ENCODE data around the gene KIFC3. TPM values are rescaled to one million over a fixed set of nuclear protein-coding genes. Genes with fewer than 3 reads are reported as not detected.

Gene KIFC3
- total and polyA plus RNA-seq, 2 of the 8 experiments (the other 6 are each of a cell fraction or from before 2014, with no cell fraction given): 2.1 to 7.1 TPM

DNA sequence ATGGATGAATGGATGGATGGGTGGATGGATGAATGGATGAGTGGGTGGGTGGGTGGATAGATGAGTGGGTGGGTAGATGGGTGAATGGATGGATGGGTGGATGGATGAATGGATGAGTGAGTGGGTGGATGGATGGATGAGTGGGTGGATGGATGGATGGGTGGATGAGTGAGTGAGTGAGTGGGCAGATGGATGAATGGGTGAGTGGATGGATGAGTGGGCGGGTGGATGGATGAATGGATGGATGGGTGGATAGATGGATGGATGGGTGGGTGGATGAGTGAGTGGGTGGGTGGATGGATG is 73.2 kb downstream of the KIFC3 start (continued):
- TF ChIP-seq, protein P1, sequence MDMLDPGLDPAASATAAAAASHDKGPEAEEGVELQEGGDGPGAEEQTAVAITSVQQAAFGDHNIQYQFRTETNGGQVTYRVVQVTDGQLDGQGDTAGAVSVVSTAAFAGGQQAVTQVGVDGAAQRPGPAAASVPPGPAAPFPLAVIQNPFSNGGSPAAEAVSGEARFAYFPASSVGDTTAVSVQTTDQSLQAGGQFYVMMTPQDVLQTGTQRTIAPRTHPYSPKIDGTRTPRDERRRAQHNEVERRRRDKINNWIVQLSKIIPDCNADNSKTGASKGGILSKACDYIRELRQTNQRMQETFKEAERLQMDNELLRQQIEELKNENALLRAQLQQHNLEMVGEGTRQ (IDR thresholded peaks at IDR 0.05; ENCODE audit: low read length): no peak
- TF ChIP-seq, protein P2, sequence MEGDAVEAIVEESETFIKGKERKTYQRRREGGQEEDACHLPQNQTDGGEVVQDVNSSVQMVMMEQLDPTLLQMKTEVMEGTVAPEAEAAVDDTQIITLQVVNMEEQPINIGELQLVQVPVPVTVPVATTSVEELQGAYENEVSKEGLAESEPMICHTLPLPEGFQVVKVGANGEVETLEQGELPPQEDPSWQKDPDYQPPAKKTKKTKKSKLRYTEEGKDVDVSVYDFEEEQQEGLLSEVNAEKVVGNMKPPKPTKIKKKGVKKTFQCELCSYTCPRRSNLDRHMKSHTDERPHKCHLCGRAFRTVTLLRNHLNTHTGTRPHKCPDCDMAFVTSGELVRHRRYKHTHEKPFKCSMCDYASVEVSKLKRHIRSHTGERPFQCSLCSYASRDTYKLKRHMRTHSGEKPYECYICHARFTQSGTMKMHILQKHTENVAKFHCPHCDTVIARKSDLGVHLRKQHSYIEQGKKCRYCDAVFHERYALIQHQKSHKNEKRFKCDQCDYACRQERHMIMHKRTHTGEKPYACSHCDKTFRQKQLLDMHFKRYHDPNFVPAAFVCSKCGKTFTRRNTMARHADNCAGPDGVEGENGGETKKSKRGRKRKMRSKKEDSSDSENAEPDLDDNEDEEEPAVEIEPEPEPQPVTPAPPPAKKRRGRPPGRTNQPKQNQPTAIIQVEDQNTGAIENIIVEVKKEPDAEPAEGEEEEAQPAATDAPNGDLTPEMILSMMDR (IDR thresholded peaks at IDR 0.05; ENCODE audit: control extremely low read depth in 1 of 3, insufficient read depth in 1 of 3, low read depth in 1 of 3, low read length in 3 of 3): no peak
- TF ChIP-seq HDAC2 (IDR thresholded peaks at IDR 0.05; ENCODE audit: borderline replicate concordance in 1 of 2, low read depth in 2 of 2, low read length in 2 of 2) (no peak), JUND (IDR thresholded peaks at IDR 0.05; ENCODE audit: low read length) (no peak)
